Stomach (tissue), 9 donors: ENCODE data around the gene RAMP1. TPM values are rescaled to one million over a fixed set of nuclear protein-coding genes. Genes with fewer than 3 reads are reported as not detected.
A peak's percentile ranks its signal among the peaks of the same experiment; 100 is the strongest.
"Not testable (repeated sequence)": the region's sequence is repeated elsewhere in the genome, so short reads cannot be mapped to it uniquely, and the experiment has no call there.

ENCODE experiments used
- DNase-seq, 2 donors: peaks; one replicate each; pipeline versions ENCODE4 v3.0.0 to v3.0.0-alpha.2; 2013 to 2019
- H3K27ac ChIP-seq, 5 donors: fragments of 200-600 bp in 4 of 5; sonication (generic) in 4 of 5; one replicate each; pipeline ENCODE4 v1.5.1; 2013 to 2019; ENCODE audit warnings: mild to moderate bottlenecking in 1 of 5, moderate library complexity in 1 of 5
- H3K27me3 ChIP-seq, 3 donors: fragments of 200-600 bp; sonication (generic); one replicate each; pipeline ENCODE4 v1.5.1; 2017 to 2019; ENCODE audit warnings: mixed run types in 1 of 3
- H3K36me3 ChIP-seq, 4 donors: fragments of 200-600 bp; sonication (generic); 1 replicate in 3 of 4; 2 replicates in 1 of 4; pipeline ENCODE4 v1.5.1; 2016 to 2019
- H3K4me1 ChIP-seq, 4 donors: fragments of 200-600 bp; sonication (generic); one replicate each; pipeline ENCODE4 v1.5.1; 2016 to 2019
- H3K4me3 ChIP-seq, 4 donors: fragments of 200-600 bp; sonication (generic) in 3 of 4; one replicate each; pipeline ENCODE4 v1.5.1; 2016 to 2019; ENCODE audit warnings: mild to moderate bottlenecking in 1 of 4
- H3K9me3 ChIP-seq, 4 donors: fragments of 200-600 bp; sonication (generic); one replicate each; pipeline ENCODE4 v1.5.1; 2016 to 2019
- EP300 ChIP-seq: sonication (generic); formaldehyde crosslinking; IDR thresholded peaks from one replicate; pipeline ENCODE4 v1.6.1; 2017; ENCODE audit warnings: antibody characterized with exemption
- POLR2A ChIP-seq, 4 donors: fragments of 450-650 bp; IDR thresholded peaks; one replicate each; pipeline ENCODE4 v1.6.1; 2016; ENCODE audit warnings: antibody characterized with exemption in 4 of 4, control low read depth in 2 of 4, mild to moderate bottlenecking in 1 of 4, moderate library complexity in 1 of 4
- POLR2AphosphoS5 ChIP-seq, 3 donors: sonication (generic); formaldehyde crosslinking; IDR thresholded peaks; one replicate each; pipeline ENCODE4 v1.6.1; 2016; ENCODE audit warnings: antibody characterized with exemption in 3 of 3
- WGBS, 5 donors: extraction: QIAGEN DNeasy Blood & Tissue Kit in 3 of 5; methylation state at CpG; one replicate each; pipeline versions ENCODE4 v1.1.5 to v1.1.7; 2013 to 2018; 5-methylcytosine and 5-hydroxymethylcytosine counted together
- intact Hi-C: fragments of 100-400 bp; cut with DNase I; formaldehyde crosslinking; loops from one replicate; pipeline ENCODE4 v1.15.1; 2023; ENCODE audit warnings: low total_unique reads
- polyA plus RNA-seq, 3 donors: library from polyadenylated mRNA; stranded (reverse); fragments of 200-250 nt; gene quantifications; one replicate each; pipeline ENCODE4 v1.2.3, GENCODE V29; 2013
- total RNA-seq, 5 donors: library from RNA; depleted of rRNA; stranded (reverse); fragments of >200 nt; gene quantifications; one replicate each; pipeline versions ENCODE4 v1.1.0 to v1.2.3, GENCODE V29; 2014 to 2016
- TF ChIP-seq, protein P1 (sequence below), 7 experiments: fragments of 450-650 bp in 4 of 7; fragments of 200-600 bp in 3 of 7; sonication (generic) in 3 of 7; IDR thresholded peaks; one replicate each; pipeline ENCODE4 v1.5.1; 2016 to 2019; ENCODE audit warnings: antibody characterized with exemption in 7 of 7, control low read depth in 2 of 7, mild to moderate bottlenecking in 1 of 7
- donor health status: healthy with polysubstance abuse.
- donor health status: Bipolar disorder and iron deficiency.
- donor health status: healthy.

The RAMP1 gene
- total and polyA plus RNA-seq, 8 donors, result 0.87 to 113 (median 31.8) TPM

DNA sequence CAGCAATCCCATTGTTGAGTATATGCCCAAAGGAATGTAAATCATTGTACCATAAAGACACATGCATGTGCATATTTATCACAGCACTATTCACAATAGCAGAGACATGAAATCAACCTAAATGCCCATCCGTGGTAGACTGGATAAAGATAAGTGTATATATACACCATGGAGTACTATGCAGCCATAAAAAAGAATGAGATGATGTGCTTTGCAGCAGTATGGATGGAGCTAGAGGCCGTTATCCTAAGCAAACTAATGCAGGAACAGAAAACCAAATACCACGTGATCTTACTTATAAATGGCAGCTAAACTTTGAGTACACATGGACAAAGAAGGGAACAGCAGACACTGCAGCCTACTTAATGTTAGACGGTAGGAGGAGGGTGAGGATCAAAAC is 18.4 kb upstream of the RAMP1 start:
- H3K27me3 ChIP-seq, result no peaks in the 10 kb centered on the region
- 67 to 83% (median 76%) methylated on average over 4 of the region's 4 CpGs for WGBS, 5 donors
- no peaks in the 10 kb centered on the region for H3K36me3 ChIP-seq
- DNase-seq, result no peak
- H3K27ac ChIP-seq, result no peak overlapping the region
- TF ChIP-seq POLR2AphosphoS5 (IDR thresholded peaks at IDR 0.05), result no peak
- TF ChIP-seq, protein P1, sequence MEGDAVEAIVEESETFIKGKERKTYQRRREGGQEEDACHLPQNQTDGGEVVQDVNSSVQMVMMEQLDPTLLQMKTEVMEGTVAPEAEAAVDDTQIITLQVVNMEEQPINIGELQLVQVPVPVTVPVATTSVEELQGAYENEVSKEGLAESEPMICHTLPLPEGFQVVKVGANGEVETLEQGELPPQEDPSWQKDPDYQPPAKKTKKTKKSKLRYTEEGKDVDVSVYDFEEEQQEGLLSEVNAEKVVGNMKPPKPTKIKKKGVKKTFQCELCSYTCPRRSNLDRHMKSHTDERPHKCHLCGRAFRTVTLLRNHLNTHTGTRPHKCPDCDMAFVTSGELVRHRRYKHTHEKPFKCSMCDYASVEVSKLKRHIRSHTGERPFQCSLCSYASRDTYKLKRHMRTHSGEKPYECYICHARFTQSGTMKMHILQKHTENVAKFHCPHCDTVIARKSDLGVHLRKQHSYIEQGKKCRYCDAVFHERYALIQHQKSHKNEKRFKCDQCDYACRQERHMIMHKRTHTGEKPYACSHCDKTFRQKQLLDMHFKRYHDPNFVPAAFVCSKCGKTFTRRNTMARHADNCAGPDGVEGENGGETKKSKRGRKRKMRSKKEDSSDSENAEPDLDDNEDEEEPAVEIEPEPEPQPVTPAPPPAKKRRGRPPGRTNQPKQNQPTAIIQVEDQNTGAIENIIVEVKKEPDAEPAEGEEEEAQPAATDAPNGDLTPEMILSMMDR (IDR thresholded peaks at IDR 0.05), result no peak
- TF ChIP-seq EP300, result no peak
- TF ChIP-seq POLR2A (IDR thresholded peaks at IDR 0.05), result no peak
- no peak overlapping the region for H3K4me3 ChIP-seq
- intact Hi-C loops, result no loop called here
- H3K9me3 ChIP-seq, result peaks cover 0 to 4% (median 0%) of the 10 kb centered on the region in 4 donors
- no peaks in the 10 kb centered on the region for H3K4me1 ChIP-seq

DNA sequence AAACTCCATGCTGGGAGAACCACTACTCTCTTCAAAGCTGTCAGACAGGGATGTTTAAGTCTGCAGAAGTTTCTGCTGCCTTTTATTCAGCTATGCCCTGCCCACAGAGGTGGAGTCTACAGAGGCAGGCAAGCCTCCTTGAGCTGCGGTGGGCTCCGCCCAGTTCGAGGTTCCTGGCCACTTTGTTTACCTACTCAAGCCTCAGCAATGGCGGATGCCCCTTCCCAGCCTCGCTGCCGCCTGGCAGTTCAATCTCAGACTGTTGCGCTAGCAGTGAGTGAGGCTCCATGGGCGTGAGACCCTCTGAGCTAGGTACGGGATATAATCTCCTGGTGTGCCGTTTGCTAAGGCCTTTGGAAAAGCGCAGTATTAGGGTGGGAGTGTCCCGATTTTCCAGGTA is 10.5 kb upstream of the RAMP1 start:
- DNase-seq, H3K27me3 ChIP-seq, H3K27ac ChIP-seq, H3K36me3 ChIP-seq, H3K4me3 ChIP-seq, H3K4me1 ChIP-seq, H3K9me3 ChIP-seq, intact Hi-C loops: not testable (repeated sequence)
- 85 to 94% (median 93%) methylated on average over 12 of the region's 12 CpGs for WGBS, 5 donors

DNA sequence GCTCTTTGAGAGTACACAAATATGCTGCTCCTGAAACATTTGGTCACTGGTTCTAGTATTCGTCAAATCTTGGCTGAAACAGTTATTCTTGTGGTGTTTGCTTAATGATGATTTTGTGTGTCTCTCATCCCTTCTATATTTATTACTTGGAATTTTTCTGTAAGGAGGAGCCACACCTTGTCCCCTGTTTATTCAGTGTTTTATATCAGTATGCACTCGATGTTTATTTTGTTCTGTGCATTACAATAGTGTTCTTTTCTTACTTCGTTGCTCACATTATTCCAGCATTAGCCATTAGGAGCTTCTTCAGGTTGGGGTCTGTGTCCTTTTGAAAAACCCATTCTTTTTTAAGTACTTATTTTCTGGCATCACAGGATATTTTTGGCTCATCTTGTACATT is 5.1 kb upstream of the RAMP1 start:
- 34 to 63% (median 49%) methylated on average over 3 of the region's 3 CpGs for WGBS, 5 donors
- intact Hi-C loops, result loop anchor here (10.0 kb wide), 1 partner anchor 71 kb away; no protein-coding TSS in a partner anchor

GRCh38 chr2:237857791-237858190 is 1.6 kb upstream of the RAMP1 start:
- 73 to 87% (median 84%) methylated on average over 7 to 8 of the region's 8 CpGs for WGBS, 5 donors
- H3K4me1 ChIP-seq, result peaks cover 29 to 47% (median 41%) of the 10 kb centered on the region in 4 donors
- TF ChIP-seq POLR2A (IDR thresholded peaks at IDR 0.05), result no peak
- TF ChIP-seq EP300, result no peak
- TF ChIP-seq, protein P1 (IDR thresholded peaks at IDR 0.05), result no peak
- no peak for TF ChIP-seq POLR2AphosphoS5 (IDR thresholded peaks at IDR 0.05)
- no peaks in the 10 kb centered on the region for H3K9me3 ChIP-seq
- H3K27ac ChIP-seq, result peak overlapping the region in 1 of 5 donors; percentile 93
- intact Hi-C loops, result loop anchor here (10.0 kb wide), 1 partner anchor 67 kb away; no protein-coding TSS in a partner anchor
- no peak for DNase-seq
- peaks cover 0 to 32% (median 7%) of the 10 kb centered on the region in 3 donors for H3K27me3 ChIP-seq
- no peaks in the 10 kb centered on the region for H3K36me3 ChIP-seq
- no peak overlapping the region for H3K4me3 ChIP-seq

More for the DNA sequence above, 5.1 kb upstream of the RAMP1 start:
- Histone ChIP-seq H3K27ac (no peak overlapping the region), H3K36me3 (no peaks in the 10 kb centered on the region), H3K27me3 (peaks cover 0 to 11% (median 0%) of the 10 kb centered on the region in 3 donors), H3K4me3 (no peak overlapping the region), H3K4me1 (peaks cover 8 to 12% (median 10%) of the 10 kb centered on the region in 4 donors), H3K9me3 (peaks cover 0 to under 1% (median 0%) of the 10 kb centered on the region in 4 donors)
- no peak for DNase-seq
- TF ChIP-seq POLR2A (IDR thresholded peaks at IDR 0.05) (no peak), EP300 (no peak), POLR2AphosphoS5 (IDR thresholded peaks at IDR 0.05) (no peak)
- TF ChIP-seq, protein P1 (IDR thresholded peaks at IDR 0.05), result no peak
